CD14-positive monocyte (primary cell): Measurements from ENCODE around the gene THBS1. TPM values are rescaled to one million over a fixed set of nuclear protein-coding genes. Genes with fewer than 3 reads are reported as not detected.

Source experiments
- DNase-seq, 3 donors: peaks; one replicate each; pipeline ENCODE4 v3.0.0-alpha.2; 2011 to 2022
- H2AFZ ChIP-seq: 2 replicates; pipeline ENCODE4 v1.6.0; 2012; ENCODE audit warnings: mild to moderate bottlenecking, low read depth, low read length, inconsistent platforms; ENCODE audit not compliant: insufficient read depth, poor library complexity, severe bottlenecking
- H3K27ac ChIP-seq, 2 donors: 1 replicate in 1 of 2; 2 replicates in 1 of 2; pipeline ENCODE4 v1.5.1; 2012 to 2013; ENCODE audit warnings: low read length in 2 of 2, control low read depth in 1 of 2, inconsistent platforms in 1 of 2, low read depth in 1 of 2, mild to moderate bottlenecking in 1 of 2
- H3K27me3 ChIP-seq, 2 donors: one replicate each; pipeline versions ENCODE4 v1.6.0 to v1.6.1; 2011 to 2013; ENCODE audit warnings: low read length in 2 of 2; ENCODE audit not compliant: control insufficient read depth in 2 of 2, insufficient read depth in 2 of 2
- H3K36me3 ChIP-seq, 2 donors: replicated peaks in 1 of 2; 1 replicate in 1 of 2; 2 replicates in 1 of 2; pipeline versions ENCODE4 v1.5.1 to v1.6.1; 2012 to 2013; ENCODE audit warnings: low read length in 2 of 2, control low read depth in 1 of 2, inconsistent platforms in 1 of 2, mild to moderate bottlenecking in 1 of 2; ENCODE audit not compliant: insufficient read depth in 2 of 2, control insufficient read depth in 1 of 2
- H3K4me1 ChIP-seq, 2 donors: 1 replicate in 1 of 2; 2 replicates in 1 of 2; pipeline versions ENCODE4 v1.5.1 to v1.6.1; 2012 to 2013; ENCODE audit warnings: low read length in 2 of 2, control low read depth in 1 of 2, inconsistent platforms in 1 of 2, mild to moderate bottlenecking in 1 of 2, moderate library complexity in 1 of 2; ENCODE audit not compliant: insufficient read depth in 2 of 2, control insufficient read depth in 1 of 2
- H3K4me2 ChIP-seq: replicated peaks from 2 replicates; pipeline ENCODE3; 2012; ENCODE audit warnings: low read length, moderate library complexity, mild to moderate bottlenecking; ENCODE audit not compliant: poor library complexity, severe bottlenecking; ENCODE audit errors: extremely low read depth
- H3K4me3 ChIP-seq, 3 experiments: fragments of 200-600 bp in 1 of 3; sonication (generic) in 1 of 3; replicated peaks in 1 of 3; 1 replicate in 2 of 3; 2 replicates in 1 of 3; pipeline ENCODE4 v1.5.1; 2011 to 2013; ENCODE audit warnings: low read length in 3 of 3, mild to moderate bottlenecking in 3 of 3, control low read depth in 2 of 3, low read depth in 2 of 3, inconsistent platforms in 1 of 3, moderate library complexity in 1 of 3
- H3K79me2 ChIP-seq: 2 replicates; pipeline ENCODE4 v1.6.0; 2012; ENCODE audit warnings: mild to moderate bottlenecking, control low read depth, inconsistent platforms, low read length, moderate library complexity; ENCODE audit not compliant: insufficient read depth
- H3K9ac ChIP-seq: 2 replicates; pipeline ENCODE4 v1.6.0; 2017; ENCODE audit warnings: low read length, mild to moderate bottlenecking; ENCODE audit not compliant: insufficient read depth, poor library complexity, severe bottlenecking
- H3K9me3 ChIP-seq, 2 donors: replicated peaks in 1 of 2; 1 replicate in 1 of 2; 2 replicates in 1 of 2; pipeline versions ENCODE4 v1.5.1 to v1.6.1; 2012 to 2013; ENCODE audit warnings: low read length in 2 of 2, control low read depth in 1 of 2; ENCODE audit not compliant: control insufficient read depth in 1 of 2, insufficient read depth in 1 of 2
- H4K20me1 ChIP-seq: 2 replicates; pipeline ENCODE4 v1.6.0; 2012; ENCODE audit warnings: mild to moderate bottlenecking, low read length, control low read depth, moderate library complexity; ENCODE audit not compliant: insufficient read depth
- H3K27ac Mint-ChIP-seq, 7 donors: one replicate each; pipeline ENCODE4 v1.8.0; 2020; ENCODE audit warnings: mild to moderate bottlenecking in 7 of 7, mixed read lengths in 7 of 7, moderate library complexity in 6 of 7, inconsistent platforms in 2 of 7
- H3K27me3 Mint-ChIP-seq, 3 donors: one replicate each; pipeline ENCODE4 v1.8.0; 2021 to 2022; ENCODE audit warnings: low read depth in 3 of 3, mild to moderate bottlenecking in 3 of 3, mixed read lengths in 3 of 3, moderate library complexity in 3 of 3, inconsistent platforms in 1 of 3
- H3K36me3 Mint-ChIP-seq, 2 donors: one replicate each; pipeline ENCODE4 v1.8.0; 2020; ENCODE audit warnings: mixed read lengths in 2 of 2, inconsistent platforms in 1 of 2, mild to moderate bottlenecking in 1 of 2
- H3K4me1 Mint-ChIP-seq: one replicate; pipeline ENCODE4 v1.8.0; 2020; ENCODE audit warnings: mild to moderate bottlenecking, mixed read lengths
- H3K4me3 Mint-ChIP-seq, 2 donors: one replicate each; pipeline ENCODE4 v1.8.0; 2020; ENCODE audit warnings: mild to moderate bottlenecking in 2 of 2, mixed read lengths in 2 of 2, moderate library complexity in 1 of 2
- H3K9me3 Mint-ChIP-seq, 7 donors: one replicate each; pipeline ENCODE4 v1.8.0; 2020 to 2022; ENCODE audit warnings: mixed read lengths in 7 of 7, mild to moderate bottlenecking in 6 of 7, moderate library complexity in 6 of 7, inconsistent platforms in 2 of 7
- WGBS: methylation state at CpG from one replicate; pipeline ENCODE4 v1.1.5; 2013; ENCODE audit warnings: missing lambda C conversion rate; ENCODE audit not compliant: insufficient coverage; 5-methylcytosine and 5-hydroxymethylcytosine counted together
- intact Hi-C, 2 donors: fragments of 100-400 bp; cut with micrococcal nuclease; formaldehyde crosslinking; loops; one replicate each; pipeline versions ENCODE4 v1.15.0 to v1.15.1; 2023
- polyA plus RNA-seq, 3 donors: library from polyadenylated mRNA; depleted of rRNA in 1 of 3; unstranded in 2 of 3; stranded (reverse) in 1 of 3; fragments of 300-500 nt in 2 of 3; fragments of >200 nt in 1 of 3; fragmentation: Illumina TruSeq in 2 of 3; gene quantifications; 1 replicate in 2 of 3; 2 replicates in 1 of 3; pipeline ENCODE4 v1.2.3, GENCODE V29; 2012 to 2021
- TF ChIP-seq, protein P1 (sequence below): fragments of 200-600 bp; IDR thresholded peaks from one replicate; pipeline ENCODE4 v1.8.0; 2022; ENCODE audit warnings: antibody characterized with exemption, mild to moderate bottlenecking

The THBS1 gene
- polyA plus RNA-seq, 3 donors: 0.52 to 151 (median 55.4) TPM

DNA sequence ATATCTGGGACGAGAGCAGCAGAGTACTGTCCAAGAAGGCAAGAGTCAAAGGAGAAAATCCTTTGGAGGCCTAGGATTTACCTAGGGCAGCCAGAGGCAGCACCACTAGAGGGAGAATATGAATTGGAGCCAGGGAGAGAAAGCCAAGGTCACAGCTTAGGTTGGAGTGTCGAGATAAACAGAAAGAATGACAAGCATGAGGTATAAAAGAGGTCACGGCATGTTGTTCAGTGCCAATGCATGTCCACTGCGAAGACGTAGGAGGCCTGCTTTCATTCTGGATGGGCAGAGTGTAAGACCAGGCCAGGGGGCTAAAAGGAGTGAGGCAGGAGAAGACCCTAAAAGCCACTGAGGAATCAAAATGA, 47.2 kb downstream of the THBS1 start:
- no peak for DNase-seq
- Histone ChIP-seq H3K36me3 (no peaks in the 10 kb centered on the region), H3K27ac (no peak overlapping the region), H3K79me2 (no peaks in the 10 kb centered on the region), H3K27me3 (no peaks in the 10 kb centered on the region), H3K4me3 (no peak overlapping the region), H3K4me2 (no peak overlapping the region), H3K9ac (no peak overlapping the region), H2AFZ (no peak overlapping the region), H3K9me3 (no peaks in the 10 kb centered on the region), H3K4me1 (peaks cover 3 to 14% of the 10 kb centered on the region in 2 donors), H4K20me1 (no peaks in the 10 kb centered on the region)
- intact Hi-C loops: no loop called here
- Mint-ChIP-seq H3K27me3 (no peaks in the 10 kb centered on the region), H3K36me3 (no peaks in the 10 kb centered on the region), H3K4me1 (peaks cover 20% of the 10 kb centered on the region), H3K9me3 (peaks cover 0 to 12% (median 2%) of the 10 kb centered on the region in 7 donors), H3K27ac (no peak overlapping the region), H3K4me3 (no peak overlapping the region)
- WGBS: 98% methylated on average over 5 of the region's 5 CpGs
- TF ChIP-seq, protein P1, sequence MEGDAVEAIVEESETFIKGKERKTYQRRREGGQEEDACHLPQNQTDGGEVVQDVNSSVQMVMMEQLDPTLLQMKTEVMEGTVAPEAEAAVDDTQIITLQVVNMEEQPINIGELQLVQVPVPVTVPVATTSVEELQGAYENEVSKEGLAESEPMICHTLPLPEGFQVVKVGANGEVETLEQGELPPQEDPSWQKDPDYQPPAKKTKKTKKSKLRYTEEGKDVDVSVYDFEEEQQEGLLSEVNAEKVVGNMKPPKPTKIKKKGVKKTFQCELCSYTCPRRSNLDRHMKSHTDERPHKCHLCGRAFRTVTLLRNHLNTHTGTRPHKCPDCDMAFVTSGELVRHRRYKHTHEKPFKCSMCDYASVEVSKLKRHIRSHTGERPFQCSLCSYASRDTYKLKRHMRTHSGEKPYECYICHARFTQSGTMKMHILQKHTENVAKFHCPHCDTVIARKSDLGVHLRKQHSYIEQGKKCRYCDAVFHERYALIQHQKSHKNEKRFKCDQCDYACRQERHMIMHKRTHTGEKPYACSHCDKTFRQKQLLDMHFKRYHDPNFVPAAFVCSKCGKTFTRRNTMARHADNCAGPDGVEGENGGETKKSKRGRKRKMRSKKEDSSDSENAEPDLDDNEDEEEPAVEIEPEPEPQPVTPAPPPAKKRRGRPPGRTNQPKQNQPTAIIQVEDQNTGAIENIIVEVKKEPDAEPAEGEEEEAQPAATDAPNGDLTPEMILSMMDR: no peak

DNA sequence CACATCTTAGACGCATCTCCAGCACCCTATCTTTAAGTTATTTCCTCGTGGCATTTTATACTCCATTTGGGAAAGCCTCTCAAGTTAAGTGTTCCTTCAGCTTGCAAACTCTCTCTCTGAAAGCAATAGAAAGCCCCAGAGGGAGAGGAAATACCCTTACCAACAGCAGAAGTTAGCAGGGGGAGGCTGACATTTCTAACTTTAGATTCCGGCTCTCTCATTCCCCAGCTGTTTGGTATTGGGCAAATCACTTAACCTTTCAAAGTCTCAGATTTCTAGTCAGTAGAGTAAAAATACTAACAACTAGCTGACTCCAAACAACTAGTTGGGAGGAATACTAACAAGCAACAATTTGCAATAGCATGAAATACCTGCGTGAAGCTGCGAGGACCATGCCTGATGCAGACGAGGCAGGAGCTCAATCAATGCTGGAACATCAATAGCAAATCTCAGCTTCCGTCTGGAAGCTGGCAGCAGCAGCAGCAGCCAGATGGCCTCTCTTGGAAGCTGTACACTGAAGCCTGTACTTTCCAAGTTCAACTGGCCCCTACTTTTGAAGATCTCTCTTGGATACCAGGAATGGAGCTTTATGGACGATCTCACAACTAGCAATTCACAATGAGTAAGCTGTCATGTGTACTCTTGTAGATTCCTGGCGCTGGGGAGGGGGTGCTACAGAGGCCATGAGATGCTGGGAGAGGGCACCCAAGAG, 47.8 kb downstream of the THBS1 start:
- TF ChIP-seq, protein P1: no peak
- Histone ChIP-seq H3K9ac (no peak overlapping the region), H3K27ac (no peak overlapping the region), H3K4me2 (no peak overlapping the region), H3K4me1 (peaks cover 3 to 14% of the 10 kb centered on the region in 2 donors), H2AFZ (no peak overlapping the region), H3K4me3 (no peak overlapping the region), H4K20me1 (no peaks in the 10 kb centered on the region), H3K36me3 (no peaks in the 10 kb centered on the region), H3K79me2 (no peaks in the 10 kb centered on the region), H3K27me3 (no peaks in the 10 kb centered on the region), H3K9me3 (no peaks in the 10 kb centered on the region)
- 88% methylated on average over 5 of the region's 9 CpGs for WGBS
- intact Hi-C loops: no loop called here
- no peaks in the 10 kb centered on the region for H3K27me3 Mint-ChIP-seq
- no peak overlapping the region for H3K4me3 Mint-ChIP-seq
- no peak overlapping the region for H3K27ac Mint-ChIP-seq
- H3K36me3 Mint-ChIP-seq: no peaks in the 10 kb centered on the region
- DNase-seq: no peak
- peaks cover 20% of the 10 kb centered on the region for H3K4me1 Mint-ChIP-seq
- H3K9me3 Mint-ChIP-seq: peaks cover 0 to 12% (median 2%) of the 10 kb centered on the region in 7 donors
